ENCODE measurements around the gene PNRC2.
"Not testable (repeated sequence)": the region's sequence is repeated elsewhere in the genome, so short reads cannot be mapped to it uniquely, and the experiment has no call there.

DNA sequence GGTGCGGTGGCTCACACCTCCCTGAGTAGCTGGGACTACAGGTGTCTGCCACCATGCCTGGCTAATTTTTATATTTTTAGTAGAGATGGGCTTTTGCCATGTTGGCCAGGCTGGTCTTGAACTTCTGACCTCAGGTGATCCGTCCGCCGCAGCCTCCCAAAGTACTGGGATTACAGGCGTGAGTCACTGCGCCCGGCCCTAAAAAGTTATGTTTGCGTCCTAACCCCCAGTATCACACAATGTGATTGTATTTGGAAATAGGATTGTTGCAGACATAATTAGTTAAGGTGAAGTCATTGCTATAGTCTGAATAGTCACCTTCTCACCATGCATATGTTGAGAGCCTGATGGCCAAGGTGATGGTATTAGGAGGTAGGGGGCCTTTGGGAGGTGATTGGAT lies 53.2 kb downstream of the PNRC2 start:
- TF ChIP-seq, protein P1, sequence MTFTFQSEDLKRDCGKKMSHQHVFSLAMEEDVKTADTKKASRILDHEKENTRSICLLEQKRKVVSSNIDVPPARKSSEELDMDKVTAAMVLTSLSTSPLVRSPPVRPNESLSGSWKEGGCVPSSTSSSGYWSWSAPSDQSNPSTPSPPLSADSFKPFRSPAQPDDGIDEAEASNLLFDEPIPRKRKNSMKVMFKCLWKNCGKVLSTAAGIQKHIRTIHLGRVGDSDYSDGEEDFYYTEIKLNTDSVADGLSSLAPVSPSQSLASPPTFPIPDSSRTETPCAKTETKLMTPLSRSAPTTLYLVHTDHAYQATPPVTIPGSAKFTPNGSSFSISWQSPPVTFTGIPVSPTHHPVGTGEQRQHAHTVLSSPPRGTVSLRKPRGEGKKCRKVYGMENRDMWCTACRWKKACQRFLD (tag by site-specific recombination; IDR thresholded peaks at IDR 0.05): not testable (repeated sequence)
- not testable (repeated sequence) for TF ChIP-seq ZBTB8A, ZNF792 (tag by site-specific recombination; IDR thresholded peaks at IDR 0.05)
